Measurements from ENCODE around the gene MFSD12.

The MFSD12 gene

GRCh38 chr19:3539756-3540118, 17.6 kb downstream of the MFSD12 start:
- H3K4me2 ChIP-seq (ENCODE audit: low read depth, low read length, poor library complexity, severe bottlenecking) = no peak overlapping the region
- H3K9ac ChIP-seq (ENCODE audit: low read length) = no peak overlapping the region
- no peaks in the 10 kb centered on the region for H3K36me3 ChIP-seq (ENCODE audit: low read length)
- H4K20me1 ChIP-seq (ENCODE audit: low read depth, low read length) = no peaks in the 10 kb centered on the region
- H3K9me3 ChIP-seq (ENCODE audit: insufficient read depth, low read length) = no peaks in the 10 kb centered on the region
- H3F3A ChIP-seq (ENCODE audit: insufficient read depth) = no peaks in the 10 kb centered on the region
- H3K27ac ChIP-seq (ENCODE audit: low read depth, low read length) = no peak overlapping the region
- no peaks in the 10 kb centered on the region for H3K9me2 ChIP-seq (replicated peaks; ENCODE audit: insufficient read depth, low read length)
- H3K4me3 ChIP-seq (ENCODE audit: insufficient read depth, low read length, poor library complexity, severe bottlenecking) = no peak overlapping the region
- no peaks in the 10 kb centered on the region for H3K79me2 ChIP-seq (ENCODE audit: insufficient read depth, low read length)
- H2AFZ ChIP-seq (ENCODE audit: low read depth, low read length, severe bottlenecking) = no peak overlapping the region
- no peak for TF ChIP-seq EZH2phosphoT487 (conservative IDR thresholded peaks at IDR 0.05; ENCODE audit: low read length)
- no peak for TF ChIP-seq CTCF (IDR thresholded peaks at IDR 0.05; ENCODE audit: insufficient read depth, low read length, poor library complexity, severe bottlenecking)
- H3K27me3 ChIP-seq (ENCODE audit: low read length) = no peaks in the 10 kb centered on the region

- no peaks in the 10 kb centered on the region for H3K9me2 ChIP-seq (replicated peaks; ENCODE audit: insufficient read depth, low read length)
- no peaks in the 10 kb centered on the region for H4K20me1 ChIP-seq (ENCODE audit: low read depth, low read length)
- no peak for TF ChIP-seq CTCF (IDR thresholded peaks at IDR 0.05; ENCODE audit: insufficient read depth, low read length, poor library complexity, severe bottlenecking)
- TF ChIP-seq EZH2phosphoT487 (conservative IDR thresholded peaks at IDR 0.05; ENCODE audit: low read length) = no peak
- H3F3A ChIP-seq (ENCODE audit: insufficient read depth) = no peaks in the 10 kb centered on the region
- H3K36me3 ChIP-seq (ENCODE audit: low read length) = no peaks in the 10 kb centered on the region
- no peaks in the 10 kb centered on the region for H3K79me2 ChIP-seq (ENCODE audit: insufficient read depth, low read length)
- H3K4me2 ChIP-seq (ENCODE audit: low read depth, low read length, poor library complexity, severe bottlenecking) = no peak within 1 kb of the TSS
- H2AFZ ChIP-seq (ENCODE audit: low read depth, low read length, severe bottlenecking) = no peak within 1 kb of the TSS
- H3K27me3 ChIP-seq (ENCODE audit: low read length) = no peaks in the 10 kb centered on the region
- no peaks in the 10 kb centered on the region for H3K9me3 ChIP-seq (ENCODE audit: insufficient read depth, low read length)
- no peak within 1 kb of the TSS for H3K27ac ChIP-seq (ENCODE audit: low read depth, low read length)
- H3K4me3 ChIP-seq (ENCODE audit: insufficient read depth, low read length, poor library complexity, severe bottlenecking) = no peak within 1 kb of the TSS
- no peak within 1 kb of the TSS for H3K9ac ChIP-seq (ENCODE audit: low read length)
Observed at GRCh38 chr19:3538965-3539755, 18.2 kb downstream of the MFSD12 start, which contains the start of gene TEKTIP1. Gene TEKTIP1, plus strand, starts transcription at chr19:3539174. Its CDS starts 4 bp downstream, at chr19:3539178.

GRCh38 chr19:3538258-3538929, 19.0 kb downstream of the MFSD12 start:
- no peak for TF ChIP-seq CTCF (IDR thresholded peaks at IDR 0.05; ENCODE audit: insufficient read depth, low read length, poor library complexity, severe bottlenecking)
- TF ChIP-seq EZH2phosphoT487 (conservative IDR thresholded peaks at IDR 0.05; ENCODE audit: low read length) = no peak
- H4K20me1 ChIP-seq (ENCODE audit: low read depth, low read length) = no peaks in the 10 kb centered on the region
- no peaks in the 10 kb centered on the region for H3K27me3 ChIP-seq (ENCODE audit: low read length)
- no peaks in the 10 kb centered on the region for H3K36me3 ChIP-seq (ENCODE audit: low read length)
- H3K9me2 ChIP-seq (replicated peaks; ENCODE audit: insufficient read depth, low read length) = no peaks in the 10 kb centered on the region
- H3K4me3 ChIP-seq (ENCODE audit: insufficient read depth, low read length, poor library complexity, severe bottlenecking) = no peak overlapping the region
- no peak overlapping the region for H3K4me2 ChIP-seq (ENCODE audit: low read depth, low read length, poor library complexity, severe bottlenecking)
- no peaks in the 10 kb centered on the region for H3K9me3 ChIP-seq (ENCODE audit: insufficient read depth, low read length)
- H3F3A ChIP-seq (ENCODE audit: insufficient read depth) = no peaks in the 10 kb centered on the region
- no peak overlapping the region for H3K9ac ChIP-seq (ENCODE audit: low read length)
- no peaks in the 10 kb centered on the region for H3K79me2 ChIP-seq (ENCODE audit: insufficient read depth, low read length)
- no peak overlapping the region for H2AFZ ChIP-seq (ENCODE audit: low read depth, low read length, severe bottlenecking)
- no peak overlapping the region for H3K27ac ChIP-seq (ENCODE audit: low read depth, low read length)
